Measurements from ENCODE around the gene TREH.

Gene TREH

DNA sequence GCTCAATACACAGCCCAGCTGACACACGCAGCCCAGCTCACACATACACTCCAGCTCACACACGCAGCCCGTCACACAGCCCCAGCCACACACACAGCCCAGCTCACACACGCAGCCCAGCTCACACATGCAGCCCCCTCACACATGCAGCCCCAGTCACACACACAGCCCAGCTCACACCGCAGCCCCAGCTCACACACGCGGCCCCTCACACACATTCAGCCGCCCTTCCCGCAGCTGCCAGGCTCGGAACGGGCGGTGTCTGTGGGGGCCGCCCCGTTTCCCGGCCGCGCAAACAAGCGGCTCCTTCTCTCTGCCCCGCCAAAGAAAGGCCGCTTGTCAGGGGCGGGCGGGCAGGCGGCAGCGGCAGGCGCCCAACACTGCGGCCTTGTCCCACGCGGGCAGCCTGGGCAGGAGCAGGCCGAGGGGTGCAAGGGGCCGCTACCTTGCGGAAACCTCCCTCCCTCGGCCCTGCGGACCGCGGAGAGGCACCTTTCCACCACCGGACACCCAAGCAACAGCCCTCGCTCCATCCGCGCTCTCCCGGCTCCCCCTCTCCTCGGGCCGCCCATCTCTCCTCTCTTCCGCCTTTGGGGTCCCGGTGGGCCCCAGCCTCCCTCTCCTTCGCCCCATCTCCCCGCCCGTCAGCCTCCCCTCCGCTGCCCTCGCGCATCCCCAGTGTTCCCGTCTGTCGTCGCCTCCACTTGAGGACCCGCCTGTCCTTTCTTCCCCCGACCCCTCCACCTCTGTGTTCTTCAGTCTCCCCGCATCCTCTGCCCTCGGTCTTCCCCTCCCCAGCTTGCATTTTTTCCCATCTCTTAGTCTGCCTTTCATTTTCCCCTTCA lies 69.8 kb downstream of the TREH start:
- DNase-seq, result peak; percentile 78

DNA sequence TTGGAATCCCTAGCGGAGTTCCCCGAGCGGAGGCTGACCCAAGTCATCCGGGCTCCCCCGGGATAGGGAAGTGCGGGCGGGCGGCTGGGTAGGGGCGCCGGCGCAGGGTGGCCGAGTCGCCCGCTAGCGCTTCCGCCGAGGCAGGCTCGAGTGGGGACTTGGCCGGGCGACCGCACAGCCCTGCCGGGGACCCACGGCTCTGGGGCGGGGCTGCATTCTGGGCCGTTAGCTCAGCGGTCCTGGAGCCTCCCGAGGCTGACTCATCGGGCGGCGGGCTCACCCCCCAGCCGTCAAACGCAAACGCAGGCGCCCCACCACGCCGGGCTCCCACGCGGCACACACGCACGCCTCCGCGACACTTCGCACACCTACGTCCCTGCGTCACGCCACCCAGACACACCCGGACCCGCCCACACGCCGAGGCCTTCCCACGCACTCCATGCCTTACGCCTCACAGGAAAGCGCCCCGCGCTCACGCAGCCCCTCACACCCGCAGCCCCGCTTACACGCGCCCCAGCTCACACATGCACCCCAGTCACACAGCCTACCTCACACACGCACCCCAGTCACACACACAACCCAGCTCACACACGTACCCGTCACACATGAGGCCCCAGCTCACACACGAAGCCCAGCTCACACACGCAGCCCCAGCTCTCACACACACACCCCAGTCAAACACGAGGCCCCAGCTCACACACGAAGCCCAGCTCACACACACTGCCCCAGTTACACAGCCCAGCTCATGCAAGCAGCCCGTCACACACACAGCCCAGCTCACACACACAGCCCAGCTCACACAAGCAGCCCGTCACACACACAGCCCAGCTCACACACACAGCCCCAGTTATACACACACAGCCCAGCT lies 70.9 kb downstream of the TREH start:
- peak; percentile 84 for DNase-seq

DNA sequence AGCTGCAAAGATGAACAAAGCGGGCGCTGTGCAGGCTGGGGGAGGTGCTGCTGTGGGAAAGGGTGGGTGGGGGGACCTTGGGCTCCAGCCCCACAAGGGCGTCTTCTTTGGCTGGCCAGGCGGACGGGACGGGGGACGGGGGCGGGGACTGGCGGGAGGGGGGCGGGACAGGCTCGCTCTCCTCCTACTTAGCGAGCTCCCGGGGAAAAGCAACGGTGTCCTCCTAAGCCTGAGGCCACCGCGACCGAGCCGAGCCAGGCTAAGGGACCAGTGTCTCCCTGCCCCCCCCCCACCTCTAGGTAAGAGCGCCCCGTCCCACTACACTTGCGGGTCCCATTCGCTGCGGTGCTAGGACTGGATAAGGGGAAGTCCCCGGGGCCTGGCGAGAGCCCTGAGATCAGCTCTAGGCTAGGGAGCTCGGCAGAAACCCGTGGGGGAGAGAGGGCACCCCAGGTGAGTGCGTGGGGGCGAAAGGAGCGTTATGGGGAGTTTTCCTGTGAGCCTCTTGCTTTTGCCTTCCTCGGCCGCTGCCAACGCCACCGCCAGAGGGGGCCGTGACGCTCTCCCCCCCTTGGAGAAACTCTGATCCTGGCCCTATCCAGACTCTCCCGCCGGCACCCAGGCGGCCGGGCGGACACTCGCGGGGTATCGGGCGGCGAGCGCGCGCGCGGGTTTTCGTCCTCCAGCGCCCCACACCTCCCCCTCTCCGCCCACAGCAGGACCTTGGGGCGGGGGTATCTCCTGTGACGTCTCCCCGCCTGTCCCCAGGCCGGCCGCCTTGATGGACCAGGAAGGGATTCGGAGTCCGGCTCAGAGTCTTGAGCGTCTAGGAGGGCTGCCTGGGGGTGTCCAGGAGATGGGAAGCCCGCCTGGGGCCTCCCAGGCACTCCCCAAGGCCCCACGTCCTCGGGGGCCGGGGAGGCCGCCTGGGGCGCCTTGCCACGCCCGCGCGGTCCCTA lies 71.8 kb downstream of the TREH start, which contains the start of gene PHLDB1:
TSS of gene PHLDB1 (plus strand) at position 215 of the 959 bp plus-strand sequence. CDS start 6,222 bp downstream, outside the sequence.
- peak; percentile 77 for DNase-seq

All from activated CD8-positive, alpha-beta memory T cell treated with anti-CD3 and anti-CD28 coated beads for 24 hours (primary cell).